HG02840 (cell line): Measurements from ENCODE around the gene ARHGAP33.

Source experiments
- ATAC-seq: cut with Tn5 transposase; IDR thresholded peaks from one replicate; pipeline ENCODE4 v1.9.1; 2021; ENCODE audit warnings: mild to moderate bottlenecking, moderate library complexity, moderate number of reproducible peaks; ENCODE audit not compliant: unreplicated experiment, low FRiP score

ARHGAP33 gene

GRCh38 chr19:35777086-35777841, 1.9 kb downstream of the ARHGAP33 start:
- ATAC-seq: no peak

GRCh38 chr19:35777961-35778360, 2.6 kb downstream of the ARHGAP33 start:
- no peak for ATAC-seq

GRCh38 chr19:35779033-35779432, 3.7 kb downstream of the ARHGAP33 start:
- ATAC-seq: no peak

GRCh38 chr19:35780058-35780457, 4.7 kb downstream of the ARHGAP33 start:
- no peak for ATAC-seq

GRCh38 chr19:35780717-35781116, 5.4 kb downstream of the ARHGAP33 start:
- ATAC-seq: no peak

GRCh38 chr19:35781650-35782049, 6.3 kb downstream of the ARHGAP33 start:
- ATAC-seq: no peak

GRCh38 chr19:35782589-35782988, 7.2 kb downstream of the ARHGAP33 start:
- no peak for ATAC-seq

GRCh38 chr19:35783469-35784434, 8.4 kb downstream of the ARHGAP33 start:
- no peak for ATAC-seq

GRCh38 chr19:35784503-35785338, 9.4 kb downstream of the ARHGAP33 start:
- ATAC-seq: no peak

- no peak for ATAC-seq
Measured at GRCh38 chr19:35785339-35785627, 9.9 kb downstream of the ARHGAP33 start.

- ATAC-seq: no peak
Measured at GRCh38 chr19:35786299-35787160, 11.2 kb downstream of the ARHGAP33 start.

- no peak for ATAC-seq
Measured at GRCh38 chr19:35787227-35787799, 11.9 kb downstream of the ARHGAP33 start.

- ATAC-seq: no peak
Measured at GRCh38 chr19:35788205-35788960, 13.0 kb downstream of the ARHGAP33 start.

- no peak for ATAC-seq
Measured at GRCh38 chr19:35789195-35789977, 14.0 kb downstream of the ARHGAP33 start.

- ATAC-seq: no peak
Measured at GRCh38 chr19:35789978-35790944, 14.9 kb downstream of the ARHGAP33 start.

GRCh38 chr19:35790981-35791813, 15.8 kb downstream of the ARHGAP33 start:
- no peak for ATAC-seq
